ENCODE measurements around the gene NKAIN2. TPM values are rescaled to one million over a fixed set of nuclear protein-coding genes. Genes with fewer than 3 reads are reported as not detected.
A peak's percentile ranks its signal among the peaks of the same experiment; 100 is the strongest.
"Not testable (repeated sequence)": the region's sequence is repeated elsewhere in the genome, so short reads cannot be mapped to it uniquely, and the experiment has no call there.

NKAIN2 gene
- total RNA-seq, 8 experiments from 2014 or later, result 0.51 to 31.8 (median 10.1) TPM

DNA sequence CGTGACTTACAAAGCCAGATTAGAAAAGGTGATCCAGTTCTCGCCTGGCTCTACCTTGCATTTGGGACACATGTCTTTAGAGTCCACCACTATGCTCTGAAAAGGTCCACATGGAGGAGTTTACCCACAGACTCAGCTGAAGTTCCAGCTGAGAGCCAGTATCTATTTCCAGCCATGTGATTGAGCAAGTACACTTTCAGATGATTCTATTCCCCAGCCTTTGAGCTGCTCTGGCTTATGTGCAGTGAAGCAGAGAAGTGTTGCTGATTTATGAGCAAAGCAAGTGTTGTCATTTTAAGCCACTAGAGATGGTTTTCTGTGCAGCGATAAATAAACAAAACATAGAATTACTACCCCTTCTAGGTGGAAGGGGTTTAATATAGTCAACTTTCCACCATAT, 637.8 kb downstream of the NKAIN2 start:
- Histone ChIP-seq H3K4me3 (no peak overlapping the region), H3K4me1 (replicated peaks in 1 of 2) (peaks cover 0 to 3% of the 10 kb centered on the region in 2 donors), H3K27ac (no peak overlapping the region)
- in situ Hi-C loops (cut with MboI; ENCODE audit: low pct_unique_long_range_greater_than_20kb in 2 of 9, low sequenced_read_pairs in 9 of 9, unreplicated experiment in 9 of 9), result no loop called here
- peak in 5 of 8 experiments; percentile 62 to 95 (median 78) for ATAC-seq (replicated peaks in 6 of 8)
- 0 to 100% (median 60%) methylated on average over 1 to 3 of the region's 3 CpGs; no CpG with 5 or more reads in 3 of the 10 experiments for WGBS, 10 experiments

DNA sequence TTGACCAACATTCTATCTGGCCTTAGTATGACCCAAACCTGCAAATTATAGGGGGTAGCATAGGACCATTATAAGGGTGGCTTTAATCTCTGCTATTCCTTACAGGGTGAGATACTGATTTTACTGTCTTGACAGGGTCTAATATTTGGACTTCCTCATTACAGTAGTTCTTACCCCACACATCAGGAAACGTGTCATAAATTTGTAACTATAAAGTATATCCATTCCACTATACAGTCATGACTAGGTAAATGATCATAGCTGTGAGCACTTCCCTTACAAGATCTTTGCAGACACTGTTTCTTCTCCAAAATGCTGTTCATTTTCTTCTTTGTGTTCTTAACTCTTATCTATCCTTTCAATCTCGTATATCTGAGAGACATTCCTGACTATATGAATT, 639.9 kb downstream of the NKAIN2 start:
- no peak overlapping the region for H3K27ac ChIP-seq
- H3K4me1 ChIP-seq (replicated peaks in 1 of 2), result peaks cover 0 to 12% of the 10 kb centered on the region in 2 donors
- H3K4me3 ChIP-seq, result no peak overlapping the region
- no peak for ATAC-seq (replicated peaks in 6 of 8)
- 0 to 100% (median 60%) methylated on average over 1 to 2 of the region's 2 CpGs for WGBS, 10 experiments
- in situ Hi-C loops (cut with MboI; ENCODE audit: low pct_unique_long_range_greater_than_20kb in 2 of 9, low sequenced_read_pairs in 9 of 9, unreplicated experiment in 9 of 9), result no loop called here

DNA sequence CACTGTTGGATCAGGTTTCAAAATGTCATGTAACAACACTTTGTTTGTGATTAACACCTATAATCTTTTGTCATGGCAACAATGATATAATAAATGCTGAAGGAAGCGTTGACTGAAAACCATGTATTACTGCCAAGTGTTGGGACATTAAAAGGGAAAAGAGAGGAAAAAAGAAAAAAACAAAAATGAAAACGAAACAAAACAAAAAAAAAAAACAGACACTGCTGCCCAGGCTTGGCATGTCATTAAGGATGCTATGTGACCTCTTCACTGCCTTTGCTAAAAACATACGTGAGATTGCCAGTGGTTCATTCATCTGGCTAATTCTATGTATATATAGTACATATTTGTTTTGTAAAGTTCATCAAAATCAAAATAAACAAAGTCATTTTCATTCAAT, 641.9 kb downstream of the NKAIN2 start:
- Histone ChIP-seq H3K4me1 (replicated peaks in 1 of 2) (peaks cover 0 to 25% of the 10 kb centered on the region in 2 donors), H3K4me3 (no peak overlapping the region), H3K27ac (no peak overlapping the region)
- in situ Hi-C loops (cut with MboI; ENCODE audit: low pct_unique_long_range_greater_than_20kb in 2 of 9, low sequenced_read_pairs in 9 of 9, unreplicated experiment in 9 of 9), result no loop called here
- no peak for ATAC-seq (replicated peaks in 6 of 8)
- 4 to 100% (median 77%) methylated on average over 1 to 3 of the region's 3 CpGs for WGBS, 10 experiments

DNA sequence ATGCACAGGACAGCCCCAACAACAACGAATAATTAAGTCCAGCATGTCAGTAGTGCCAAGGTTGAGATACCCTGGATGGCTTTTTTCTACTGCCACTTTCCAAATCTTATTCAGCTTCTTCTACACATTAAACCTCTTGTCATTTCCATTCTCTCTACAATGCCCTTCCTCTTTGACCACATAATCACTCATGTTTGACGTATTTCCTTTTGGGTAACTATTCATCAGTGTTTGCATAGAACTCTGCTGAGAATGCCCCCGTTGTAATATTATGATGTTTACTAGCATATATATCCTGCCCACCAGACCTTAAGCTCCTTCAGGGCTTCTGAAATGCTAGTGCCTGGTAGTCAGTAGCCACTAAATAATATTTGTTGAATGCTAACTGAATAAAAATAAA, 643.3 kb downstream of the NKAIN2 start:
- ATAC-seq (replicated peaks in 6 of 8), result no peak
- no peak overlapping the region for H3K4me3 ChIP-seq
- no peak overlapping the region for H3K27ac ChIP-seq
- H3K4me1 ChIP-seq (replicated peaks in 1 of 2), result peaks cover 0 to 22% of the 10 kb centered on the region in 2 donors
- in situ Hi-C loops (cut with MboI; ENCODE audit: low pct_unique_long_range_greater_than_20kb in 2 of 9, low sequenced_read_pairs in 9 of 9, unreplicated experiment in 9 of 9), result no loop called here
- WGBS, 10 experiments, result 0 to 100% (median 52%) methylated on average over 1 to 3 of the region's 3 CpGs; no CpG with 5 or more reads in 2 of the 10 experiments

DNA sequence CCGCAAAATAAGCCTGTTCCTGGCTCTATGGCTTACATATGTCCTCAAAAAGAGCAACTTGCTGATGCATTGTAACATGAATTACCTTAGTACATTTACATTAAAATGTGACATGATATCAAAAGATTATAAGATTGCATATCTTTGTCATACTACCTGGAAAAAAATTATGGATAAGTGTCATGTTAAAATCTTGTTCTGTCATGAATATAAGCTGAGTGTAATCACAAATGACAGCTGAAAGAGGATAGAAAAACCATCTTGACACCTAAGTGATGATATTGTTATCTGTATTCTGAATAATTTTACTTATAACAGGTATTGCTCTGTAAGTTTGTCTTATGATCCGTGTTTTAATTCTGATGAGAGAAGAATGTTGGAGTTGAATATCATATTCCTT, 655.6 kb downstream of the NKAIN2 start:
- ATAC-seq (replicated peaks in 6 of 8), result no peak
- no peak overlapping the region for H3K4me3 ChIP-seq
- H3K4me1 ChIP-seq (replicated peaks in 1 of 2), result peaks cover 0 to 4% of the 10 kb centered on the region in 2 donors
- no peak overlapping the region for H3K27ac ChIP-seq
- in situ Hi-C loops (cut with MboI; ENCODE audit: low pct_unique_long_range_greater_than_20kb in 2 of 9, low sequenced_read_pairs in 9 of 9, unreplicated experiment in 9 of 9), result no loop called here
- WGBS, 10 experiments, result 45 to 100% (median 80%) methylated on average over 1 to 2 of the region's 2 CpGs; no CpG with 5 or more reads in 1 of the 10 experiments

DNA sequence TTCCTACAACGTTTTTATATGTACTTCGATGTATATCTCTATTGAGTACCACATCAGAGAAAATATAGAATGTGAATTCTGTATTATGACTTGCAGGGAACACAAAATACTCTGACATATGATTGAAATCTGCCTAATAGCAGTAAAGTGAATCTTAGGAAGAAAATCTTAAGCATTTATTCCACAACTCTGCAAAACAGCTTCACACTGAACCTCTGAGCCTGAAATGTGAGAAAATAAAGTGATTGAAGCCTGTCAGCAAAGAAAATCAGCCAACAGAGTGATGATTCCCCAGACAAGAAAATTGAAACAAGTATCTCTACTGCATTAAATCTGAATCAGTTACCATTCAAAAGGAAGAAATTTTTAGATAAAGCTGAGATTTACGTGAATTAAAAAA, 659.1 kb downstream of the NKAIN2 start:
- in situ Hi-C loops (cut with MboI; ENCODE audit: low pct_unique_long_range_greater_than_20kb in 2 of 9, low sequenced_read_pairs in 9 of 9, unreplicated experiment in 9 of 9), result no loop called here
- Histone ChIP-seq H3K27ac (no peak overlapping the region), H3K4me1 (replicated peaks in 1 of 2) (no peaks in the 10 kb centered on the region), H3K4me3 (no peak overlapping the region)
- 0 to 100% (median 50%) methylated on average over 1 to 3 of the region's 3 CpGs; no CpG with 5 or more reads in 1 of the 10 experiments for WGBS, 10 experiments
- ATAC-seq (replicated peaks in 6 of 8), result no peak

DNA sequence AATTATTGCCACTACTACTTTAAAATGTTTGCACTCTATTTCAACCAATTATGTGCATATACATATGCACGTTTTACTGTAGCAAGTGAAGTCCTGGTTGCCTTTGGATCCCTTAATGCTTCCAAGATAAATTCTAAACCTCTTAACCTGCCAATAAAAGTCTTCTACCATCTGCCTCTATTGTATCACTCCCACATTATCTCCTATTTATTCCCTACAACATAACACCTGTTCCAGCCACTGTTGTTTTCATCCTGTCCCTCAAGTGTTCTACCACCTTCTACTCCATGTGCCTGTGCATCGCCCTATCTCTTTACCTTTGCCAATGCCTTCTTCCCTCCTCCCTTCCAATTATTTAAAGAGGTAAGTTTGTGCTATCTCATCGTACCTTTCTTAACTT, 659.6 kb downstream of the NKAIN2 start:
- 15 to 93% (median 74%) methylated on average over 2 to 3 of the region's 3 CpGs; no CpG with 5 or more reads in 1 of the 10 experiments for WGBS, 10 experiments
- ATAC-seq (replicated peaks in 6 of 8), result no peak
- H3K4me1 ChIP-seq (replicated peaks in 1 of 2), result no peaks in the 10 kb centered on the region
- in situ Hi-C loops (cut with MboI; ENCODE audit: low pct_unique_long_range_greater_than_20kb in 2 of 9, low sequenced_read_pairs in 9 of 9, unreplicated experiment in 9 of 9), result no loop called here
- H3K4me3 ChIP-seq, result no peak overlapping the region
- H3K27ac ChIP-seq, result no peak overlapping the region

DNA sequence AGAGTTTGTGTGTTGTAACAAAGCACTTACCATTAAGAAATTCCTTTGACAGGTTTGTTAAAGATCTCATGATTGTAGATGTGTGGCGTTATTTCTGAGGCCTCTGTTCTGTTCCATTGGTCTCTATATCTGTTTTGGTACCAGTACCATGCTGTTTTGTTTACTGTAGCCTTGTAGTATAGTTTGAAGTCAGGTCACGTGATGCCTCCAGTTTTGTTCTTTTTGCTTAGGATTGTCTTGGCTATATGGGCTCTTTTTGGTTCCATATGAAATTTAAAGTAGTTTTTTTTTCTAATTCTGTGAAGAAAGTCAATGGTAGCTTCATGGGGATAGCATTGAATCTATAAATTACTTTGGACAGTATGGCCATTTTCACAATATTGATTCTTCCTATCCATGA, 660.9 kb downstream of the NKAIN2 start:
- 5 to 100% (median 94%) methylated on average over 1 to 2 of the region's 2 CpGs; no CpG with 5 or more reads in 1 of the 10 experiments for WGBS, 10 experiments
- in situ Hi-C loops (cut with MboI; ENCODE audit: low pct_unique_long_range_greater_than_20kb in 2 of 9, low sequenced_read_pairs in 9 of 9, unreplicated experiment in 9 of 9); H3K4me3 ChIP-seq; ATAC-seq (replicated peaks in 6 of 8); H3K27ac ChIP-seq; H3K4me1 ChIP-seq (replicated peaks in 1 of 2): not testable (repeated sequence)

DNA sequence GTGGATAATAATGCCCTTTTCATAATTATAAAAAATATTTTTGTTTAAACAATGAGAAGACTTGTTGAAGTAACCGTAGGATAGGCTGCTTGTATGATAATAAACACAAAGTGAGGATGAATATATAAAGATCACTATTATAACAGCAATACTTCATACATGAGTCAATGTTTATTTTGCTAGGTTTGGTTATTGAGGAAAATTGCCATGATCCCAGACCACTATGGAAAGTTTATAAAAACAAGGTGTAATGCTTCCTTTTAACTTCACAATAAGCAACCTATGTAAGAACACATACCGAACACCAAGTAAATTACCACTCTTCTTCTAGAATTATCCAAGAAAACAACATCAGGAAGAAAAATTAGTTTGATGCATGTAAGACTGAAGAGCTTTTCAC, 663.3 kb downstream of the NKAIN2 start:
- Histone ChIP-seq H3K4me3 (no peak overlapping the region), H3K27ac (no peak overlapping the region), H3K4me1 (replicated peaks in 1 of 2) (no peaks in the 10 kb centered on the region)
- in situ Hi-C loops (cut with MboI; ENCODE audit: low pct_unique_long_range_greater_than_20kb in 2 of 9, low sequenced_read_pairs in 9 of 9, unreplicated experiment in 9 of 9), result no loop called here
- no peak for ATAC-seq (replicated peaks in 6 of 8)
- 0 to 100% (median 87%) methylated on average over 1 to 2 of the region's 2 CpGs for WGBS, 10 experiments

DNA sequence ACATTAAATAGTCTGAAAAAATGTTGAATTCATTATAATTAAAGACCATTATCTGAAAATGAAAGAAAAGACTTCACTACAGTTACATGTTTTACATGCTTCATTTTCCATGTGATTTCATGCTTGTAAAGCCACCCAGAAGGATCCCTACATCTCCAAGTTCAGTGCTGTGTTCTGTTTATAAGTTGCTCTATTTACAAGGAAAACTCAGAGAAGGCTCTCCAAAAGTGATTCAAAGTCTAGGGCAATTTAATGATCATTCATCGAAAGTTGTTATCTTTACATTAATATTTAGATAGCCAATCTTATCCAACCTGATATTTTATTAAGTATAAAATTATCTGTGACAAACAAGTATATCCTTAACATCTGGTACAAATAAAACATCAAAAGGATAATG, 663.7 kb downstream of the NKAIN2 start:
- WGBS, 10 experiments, result 13 to 100% (median 88%) methylated on average over 1 of the region's 1 CpG; no CpG with 5 or more reads in 1 of the 10 experiments
- H3K4me3 ChIP-seq, result no peak overlapping the region
- ATAC-seq (replicated peaks in 6 of 8), result no peak
- no peak overlapping the region for H3K27ac ChIP-seq
- H3K4me1 ChIP-seq (replicated peaks in 1 of 2), result no peaks in the 10 kb centered on the region
- in situ Hi-C loops (cut with MboI; ENCODE audit: low pct_unique_long_range_greater_than_20kb in 2 of 9, low sequenced_read_pairs in 9 of 9, unreplicated experiment in 9 of 9), result no loop called here

DNA sequence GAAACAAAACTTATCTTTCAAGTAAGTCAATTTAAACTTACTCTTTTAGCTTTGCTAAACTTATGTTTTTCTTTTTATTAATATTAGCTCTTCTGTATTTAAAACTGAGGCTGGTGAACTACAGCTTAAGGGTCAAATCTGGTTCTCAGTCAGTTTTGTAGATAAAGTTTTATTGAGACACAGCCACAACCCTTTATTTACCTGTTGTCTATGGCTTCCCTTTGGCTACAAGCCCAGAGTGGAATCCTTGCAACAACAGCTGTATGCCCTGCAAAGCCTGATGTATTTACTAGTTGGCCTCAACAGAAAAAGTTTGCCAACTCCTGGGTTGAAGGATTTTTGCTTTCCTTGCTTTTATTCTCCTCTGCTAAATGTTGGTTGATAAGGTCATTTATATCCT, 667.1 kb downstream of the NKAIN2 start:
- Histone ChIP-seq H3K4me1 (replicated peaks in 1 of 2) (no peaks in the 10 kb centered on the region), H3K27ac (no peak overlapping the region), H3K4me3 (no peak overlapping the region)
- ATAC-seq (replicated peaks in 6 of 8), result no peak
- in situ Hi-C loops (cut with MboI; ENCODE audit: low pct_unique_long_range_greater_than_20kb in 2 of 9, low sequenced_read_pairs in 9 of 9, unreplicated experiment in 9 of 9), result no loop called here

DNA sequence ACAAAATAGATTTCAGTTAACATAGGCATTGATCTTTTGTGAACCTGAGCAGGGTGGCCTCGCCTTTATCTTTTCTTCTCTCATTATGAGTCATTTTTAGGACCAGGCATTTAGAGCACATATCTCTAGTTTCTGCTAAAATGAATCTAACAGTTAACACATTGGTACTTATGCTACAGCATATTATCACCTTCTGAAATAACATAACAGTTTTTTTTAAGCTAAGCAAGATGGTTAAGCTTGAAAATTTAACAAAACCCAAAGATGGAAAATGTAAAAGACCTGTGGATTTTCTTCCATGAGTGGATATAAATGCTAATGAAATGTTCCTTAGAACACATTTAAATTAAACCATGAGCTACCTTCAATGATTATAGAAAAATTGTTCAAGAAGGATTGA, 671.5 kb downstream of the NKAIN2 start:
- in situ Hi-C loops (cut with MboI; ENCODE audit: low pct_unique_long_range_greater_than_20kb in 2 of 9, low sequenced_read_pairs in 9 of 9, unreplicated experiment in 9 of 9), result no loop called here
- Histone ChIP-seq H3K4me3 (no peak overlapping the region), H3K4me1 (replicated peaks in 1 of 2) (peaks cover 0 to 3% of the 10 kb centered on the region in 2 donors), H3K27ac (no peak overlapping the region)
- 0 to 100% (median 80%) methylated on average over 1 of the region's 1 CpG; no CpG with 5 or more reads in 3 of the 10 experiments for WGBS, 10 experiments
- ATAC-seq (replicated peaks in 6 of 8), result no peak

DNA sequence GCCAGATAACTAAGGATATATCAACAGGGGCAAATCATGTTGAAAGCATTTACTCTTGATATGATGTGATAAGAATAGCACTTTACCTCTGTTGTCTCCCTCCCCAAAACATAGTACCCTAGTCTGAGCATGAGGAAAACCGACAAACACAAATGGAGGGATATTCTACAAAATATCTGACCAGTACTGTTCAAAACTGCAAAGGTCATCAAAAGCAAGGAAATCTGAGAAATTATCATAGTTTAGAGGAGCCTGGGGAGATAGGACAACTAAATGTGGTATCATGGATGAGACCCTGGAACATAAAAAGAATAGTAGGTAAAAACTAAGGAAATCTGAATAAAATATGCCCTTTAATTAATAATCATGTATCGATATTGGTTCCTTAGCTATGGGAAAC, 675.2 kb downstream of the NKAIN2 start:
- Histone ChIP-seq H3K4me3 (no peak overlapping the region), H3K4me1 (replicated peaks in 1 of 2) (peaks cover 0 to 3% of the 10 kb centered on the region in 2 donors), H3K27ac (no peak overlapping the region)
- ATAC-seq (replicated peaks in 6 of 8), result no peak
- WGBS, 10 experiments, result 7 to 100% (median 80%) methylated on average over 1 to 2 of the region's 2 CpGs; no CpG with 5 or more reads in 2 of the 10 experiments
- in situ Hi-C loops (cut with MboI; ENCODE audit: low pct_unique_long_range_greater_than_20kb in 2 of 9, low sequenced_read_pairs in 9 of 9, unreplicated experiment in 9 of 9), result no loop called here

DNA sequence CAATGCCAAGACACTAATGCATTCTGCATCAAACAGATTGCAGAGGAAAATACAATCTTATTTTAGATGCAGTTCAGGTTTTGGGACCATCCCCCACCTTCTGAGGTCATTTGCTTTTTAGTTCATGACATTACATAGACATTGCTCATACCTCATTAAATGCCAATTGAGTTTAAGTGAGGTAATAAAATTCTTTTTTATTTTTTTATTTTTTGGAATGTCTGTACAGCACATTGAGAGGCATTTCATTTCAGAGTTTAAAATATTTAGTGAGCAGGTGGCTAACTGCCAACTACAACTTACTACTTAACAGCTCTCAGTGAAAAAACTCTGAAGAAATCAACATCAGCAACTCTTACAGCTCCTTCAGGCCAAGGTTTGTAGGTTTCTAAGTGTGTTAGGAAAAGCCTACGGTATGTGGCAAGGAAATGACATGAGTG, 676.3 kb downstream of the NKAIN2 start:
- 0 to 86% (median 67%) methylated on average over 1 of the region's 1 CpG; no CpG with 5 or more reads in 1 of the 10 experiments for WGBS, 10 experiments
- in situ Hi-C loops (cut with MboI; ENCODE audit: low pct_unique_long_range_greater_than_20kb in 2 of 9, low sequenced_read_pairs in 9 of 9, unreplicated experiment in 9 of 9), result no loop called here
- ATAC-seq (replicated peaks in 6 of 8), result peak in 1 of 8 experiments; percentile 47

More for the DNA sequence above, 676.3 kb downstream of the NKAIN2 start:
- Histone ChIP-seq H3K4me3 (no peak overlapping the region), H3K27ac (no peak overlapping the region), H3K4me1 (replicated peaks in 1 of 2) (peaks cover 0 to 3% of the 10 kb centered on the region in 2 donors)

Data from motor neuron (in vitro differentiated cells).